Measurements from ENCODE around the gene NCBP2L.

DNA sequence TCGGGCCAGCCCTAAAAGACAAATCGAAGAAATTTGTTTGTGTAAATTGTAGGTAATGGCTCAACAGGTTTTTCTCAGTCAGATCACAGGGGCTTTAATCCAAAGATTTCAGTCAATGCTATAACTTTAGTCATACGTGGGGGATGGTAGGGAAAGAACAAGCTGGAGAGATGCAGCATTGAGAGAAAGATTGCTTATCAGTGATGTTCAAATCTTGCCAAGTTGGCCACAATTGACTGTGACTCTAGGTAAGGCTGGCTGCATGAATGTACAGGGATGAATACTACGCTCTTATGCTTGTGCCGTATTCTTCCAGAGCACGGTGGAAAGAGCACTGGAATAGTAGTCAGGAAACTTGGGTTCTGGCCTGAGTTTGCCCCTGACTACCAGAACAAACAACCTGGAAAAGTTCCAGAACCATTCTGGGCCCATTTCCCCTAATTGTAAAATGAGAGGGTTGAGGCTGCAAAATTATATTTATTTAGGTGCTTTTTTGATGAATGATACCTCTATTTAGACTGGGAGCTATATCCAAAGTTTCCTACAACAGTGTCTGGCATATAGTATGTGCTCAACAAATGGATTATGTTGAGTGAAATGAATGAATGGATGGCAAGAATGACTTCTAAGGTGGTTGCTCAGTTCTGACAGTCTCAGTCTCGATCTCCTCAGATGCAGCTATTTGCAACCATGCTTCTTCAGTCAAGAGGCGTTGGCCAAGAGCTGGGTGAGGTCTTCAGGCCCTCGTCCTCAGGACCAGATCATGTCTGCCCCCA lies 46.4 kb upstream of the NCBP2L start:
- TF ChIP-seq FOXK2 (IDR thresholded peaks at IDR 0.05) (no peak), BHLHE40 (IDR thresholded peaks at IDR 0.05; ENCODE audit: borderline replicate concordance) (no peak), FOXM1 (IDR thresholded peaks at IDR 0.05; ENCODE audit: borderline replicate concordance) (no peak)
